ENCODE measurements around the gene C2.
"Not testable (repeated sequence)": the region's sequence is repeated elsewhere in the genome, so short reads cannot be mapped to it uniquely, and the experiment has no call there.

C2 gene

DNA sequence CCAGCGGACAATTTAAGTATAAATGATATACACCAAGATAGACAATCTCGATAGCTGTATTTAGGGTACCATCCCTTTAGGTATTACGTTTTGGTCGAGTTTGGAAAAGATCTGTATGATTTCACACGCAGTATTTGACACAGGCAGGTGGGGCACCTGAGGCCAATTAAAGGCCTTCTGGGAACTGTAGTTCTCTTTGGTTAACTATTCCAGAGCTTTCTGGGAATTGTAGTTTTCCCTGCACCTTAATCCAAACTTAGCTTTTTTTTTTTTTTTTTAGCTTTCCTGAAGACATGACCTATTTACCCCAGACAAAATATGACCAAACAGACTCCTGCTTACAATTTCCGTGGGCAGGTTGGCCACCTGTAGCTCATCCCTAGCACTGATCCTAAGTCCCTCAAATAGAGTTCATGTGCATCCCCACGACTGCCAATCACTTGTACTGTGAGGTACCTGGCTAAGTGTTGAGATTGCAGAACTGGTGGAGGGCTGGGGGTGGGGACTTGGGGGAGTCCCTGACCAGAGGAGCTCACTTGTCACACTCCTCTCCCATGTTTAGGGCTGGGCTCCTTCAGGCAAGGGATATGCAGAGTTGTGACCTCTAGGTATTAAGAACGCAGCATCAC is 29.0 kb upstream of the C2 start:
- no peak for DNase-seq (ENCODE audit: low read depth in 4 of 4, low spot score in 1 of 4)

DNA sequence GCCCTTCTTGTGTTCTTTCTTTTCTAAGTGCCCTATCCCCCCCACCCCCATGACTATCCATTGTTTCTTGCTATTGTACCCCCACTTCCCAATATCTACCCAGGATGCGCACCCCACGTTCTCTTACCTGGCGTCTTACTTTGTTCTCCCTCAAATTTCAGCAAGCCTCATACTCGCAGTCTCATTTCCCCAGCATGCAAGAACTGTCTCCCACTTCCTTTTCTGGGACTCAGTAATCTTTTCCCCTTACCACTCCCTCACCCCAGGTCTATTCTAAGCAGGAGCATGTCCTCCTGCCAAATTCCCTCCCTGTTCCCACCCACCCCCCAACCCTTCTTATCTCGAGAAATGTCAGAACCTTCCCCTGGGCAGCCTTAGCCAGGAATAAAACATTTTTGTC is 28.3 kb upstream of the C2 start:
- no peak for DNase-seq (ENCODE audit: low read depth in 4 of 4, low spot score in 1 of 4)

DNA sequence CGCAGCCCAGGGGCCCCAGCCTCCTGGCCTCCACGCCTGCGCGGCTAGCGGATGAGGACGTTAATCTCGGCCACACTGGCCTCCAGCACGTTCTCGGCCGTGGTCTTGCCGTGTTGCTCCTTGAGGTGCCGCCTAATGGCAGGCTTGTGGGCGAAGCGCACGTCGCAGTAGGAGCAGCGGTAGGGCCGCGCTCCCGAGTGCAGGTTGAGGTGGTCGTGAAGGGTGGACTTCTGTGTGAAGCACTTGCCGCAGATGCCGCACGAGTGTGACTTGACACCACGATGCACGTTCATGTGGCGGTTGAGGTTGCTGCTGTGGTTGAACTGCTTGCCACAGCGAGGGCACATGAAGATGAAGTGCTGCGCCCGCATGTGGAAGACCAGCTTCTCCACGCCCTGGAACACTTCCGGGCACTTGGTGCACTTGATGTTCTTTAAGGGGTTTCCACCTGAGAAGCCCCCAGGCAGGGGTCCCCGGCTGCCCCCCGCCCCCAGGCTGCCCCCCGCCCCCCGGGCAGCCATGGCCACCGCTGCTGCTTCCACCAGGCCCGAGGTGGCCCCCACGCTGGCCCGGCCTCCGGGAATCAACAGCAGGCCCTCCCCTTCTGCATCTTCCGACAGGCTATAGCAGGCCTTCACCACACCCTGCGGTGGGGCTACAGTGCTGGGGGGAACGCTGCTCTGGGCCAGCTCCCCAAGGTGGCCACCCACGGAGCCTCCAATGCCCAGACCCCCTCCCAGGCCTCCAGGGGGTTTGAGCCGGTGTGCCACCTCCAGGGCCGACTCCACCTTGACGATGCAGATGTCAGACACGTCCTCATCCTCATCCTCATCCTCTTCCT is 27.4 kb upstream of the C2 start:
- no peak for DNase-seq (ENCODE audit: low read depth in 4 of 4, low spot score in 1 of 4)

DNA sequence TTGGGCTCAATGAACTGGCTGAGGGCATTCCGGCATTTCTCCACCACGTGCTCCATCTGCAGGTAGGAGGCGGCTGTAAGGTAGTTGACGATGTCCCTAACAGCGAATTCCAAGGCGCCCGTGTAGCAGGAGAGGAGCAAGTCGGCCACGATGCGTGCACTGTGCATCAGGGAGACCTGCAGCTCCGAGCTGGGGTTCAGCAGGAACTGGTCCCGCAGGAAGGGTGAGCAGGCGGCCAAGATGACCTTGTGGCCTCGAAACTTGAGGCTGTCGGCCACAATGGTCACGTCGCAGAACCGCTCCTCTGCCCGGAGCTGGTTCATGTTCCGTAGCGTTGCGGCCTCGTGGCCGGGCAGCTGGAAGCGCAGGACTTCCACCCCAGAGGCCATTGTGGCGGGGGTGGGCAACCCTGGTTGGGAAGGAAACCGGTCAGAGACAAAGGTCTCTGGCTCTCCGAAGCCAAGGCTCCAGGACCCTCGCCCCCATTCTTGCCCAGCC is 26.6 kb upstream of the C2 start:
- DNase-seq (ENCODE audit: low read depth in 4 of 4, low spot score in 1 of 4) = no peak

DNA sequence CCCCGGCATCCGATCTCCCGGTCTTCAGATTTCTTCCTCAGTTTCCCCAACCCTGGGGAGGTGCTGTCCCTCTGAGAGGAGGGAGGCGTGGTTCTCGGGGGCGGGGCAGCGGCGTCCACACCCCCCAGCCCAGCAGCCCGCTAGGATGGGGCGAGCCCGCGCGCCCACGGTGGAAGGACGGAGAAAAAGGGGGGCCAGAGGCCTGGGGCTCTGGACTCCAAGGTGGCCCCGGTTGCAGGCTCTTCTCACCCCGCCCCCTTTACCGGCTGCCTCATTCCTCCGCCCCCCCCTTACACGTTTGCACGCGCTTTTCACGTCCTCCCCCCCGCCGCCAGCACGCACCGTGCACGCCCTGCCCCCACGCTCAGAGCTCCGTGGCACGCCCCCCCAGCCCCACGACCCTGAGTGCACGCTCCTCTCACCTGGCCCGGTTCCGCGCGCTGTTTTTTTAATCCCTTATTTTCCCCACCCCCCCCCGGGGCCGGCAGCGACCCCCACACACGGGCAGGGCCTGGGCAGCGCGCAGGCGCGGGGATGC is 26.0 kb upstream of the C2 start:
- DNase-seq (ENCODE audit: low read depth in 4 of 4, low spot score in 1 of 4) = peak; percentile 42 to 57 (median 50)

DNA sequence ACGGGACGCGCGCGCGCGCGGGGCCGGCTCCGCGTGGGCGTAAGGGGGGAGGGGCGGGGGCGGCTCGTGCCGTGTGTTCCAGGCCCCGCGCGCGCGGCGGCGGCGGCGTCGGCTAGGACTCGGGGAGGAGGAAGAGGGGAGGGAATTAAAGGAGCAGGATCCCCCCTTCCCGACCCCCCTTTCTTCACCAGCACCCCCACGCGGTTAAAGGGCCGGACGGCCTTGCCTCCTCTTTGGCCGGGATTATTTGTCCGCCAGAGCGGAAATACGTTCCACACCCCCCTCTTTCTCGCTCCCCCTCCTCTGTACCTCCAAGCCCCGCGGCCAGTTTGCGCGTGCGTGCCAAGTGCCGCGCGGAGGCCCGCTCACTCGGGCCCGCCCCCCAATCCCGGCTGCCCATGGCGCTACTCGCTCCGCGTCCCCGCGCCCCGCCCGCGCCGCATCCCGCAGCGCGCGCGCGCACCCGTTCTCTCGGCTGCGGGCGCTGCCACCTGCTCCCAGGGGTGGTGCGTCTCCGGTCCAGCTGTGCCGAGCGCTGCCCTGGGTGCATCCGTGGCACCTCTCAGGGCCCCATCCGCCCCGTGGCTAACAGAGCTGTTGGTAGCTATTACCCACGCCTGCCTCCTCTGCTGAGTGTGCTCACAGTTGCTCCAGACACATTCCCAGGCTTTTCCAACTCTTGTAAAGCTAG is 25.4 kb upstream of the C2 start, which contains the start of gene ZBTB12:
Gene ZBTB12 (minus strand): TSS at position 134 of the 691 bp plus-strand sequence. CDS start 781 bp downstream, outside the sequence.
- peak; percentile 55 to 84 (median 72) for DNase-seq (ENCODE audit: low read depth in 4 of 4, low spot score in 1 of 4)

DNA sequence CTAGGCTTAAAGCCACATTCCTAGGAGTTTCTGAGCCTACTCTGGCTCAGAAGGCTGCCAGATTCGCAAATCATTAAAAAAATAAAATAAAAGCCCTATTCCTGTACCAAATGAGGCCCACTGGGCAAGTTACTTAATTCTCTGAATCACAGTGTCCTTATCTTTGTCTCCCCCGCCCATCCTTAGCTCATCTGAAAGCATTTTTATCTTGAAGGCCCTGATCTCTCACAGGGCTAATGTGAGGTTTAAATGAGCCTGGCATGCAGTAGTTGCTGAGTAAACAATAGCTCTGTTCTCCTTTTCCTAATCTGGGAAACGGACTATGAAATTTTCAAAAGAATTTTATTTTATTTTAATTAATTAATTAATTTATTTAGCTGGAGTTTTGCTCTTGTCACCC is 23.6 kb upstream of the C2 start:
- no peak for DNase-seq (ENCODE audit: low read depth in 4 of 4, low spot score in 1 of 4)

DNA sequence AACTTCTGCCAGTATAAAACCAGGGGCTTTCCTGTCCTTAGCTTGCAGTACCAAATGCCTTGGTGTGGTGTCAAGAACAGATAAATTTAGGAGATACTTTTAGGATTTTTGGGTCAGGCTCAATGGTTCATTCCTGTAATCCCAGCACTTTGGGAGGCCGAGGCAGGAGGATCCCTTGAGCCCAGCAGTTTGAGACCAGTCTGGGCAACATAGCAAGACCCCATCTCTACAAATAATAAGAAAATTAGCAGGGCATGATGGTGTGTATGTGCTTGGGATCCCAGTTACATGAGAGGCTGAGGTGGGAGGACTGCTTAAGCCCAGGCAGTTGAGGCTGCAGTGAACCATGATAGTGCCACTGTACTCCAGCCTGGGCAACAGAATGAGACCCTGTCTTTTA is 22.5 kb upstream of the C2 start:
- no peak for DNase-seq (ENCODE audit: low read depth in 4 of 4, low spot score in 1 of 4)

DNA sequence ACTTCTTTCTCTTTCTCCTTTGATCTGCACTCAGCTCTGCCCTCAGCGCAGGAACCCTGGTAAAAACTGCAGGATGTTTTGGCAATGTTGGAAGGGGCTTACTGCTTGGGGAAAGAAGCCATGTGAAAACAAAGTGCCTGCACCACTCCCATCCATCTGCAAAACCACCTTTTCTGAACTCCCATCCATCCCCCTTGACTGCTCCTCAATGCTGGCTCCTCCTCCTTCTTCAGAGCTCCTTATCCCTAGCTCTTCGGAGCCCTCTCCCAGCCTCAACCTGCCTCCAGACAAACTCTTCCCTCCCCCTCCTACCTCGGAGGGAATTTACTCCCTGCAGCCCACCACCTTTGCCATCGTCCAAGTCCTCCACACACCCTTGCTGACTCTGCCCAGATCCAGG is 21.4 kb upstream of the C2 start:
- DNase-seq (ENCODE audit: low read depth in 4 of 4, low spot score in 1 of 4) = no peak

DNA sequence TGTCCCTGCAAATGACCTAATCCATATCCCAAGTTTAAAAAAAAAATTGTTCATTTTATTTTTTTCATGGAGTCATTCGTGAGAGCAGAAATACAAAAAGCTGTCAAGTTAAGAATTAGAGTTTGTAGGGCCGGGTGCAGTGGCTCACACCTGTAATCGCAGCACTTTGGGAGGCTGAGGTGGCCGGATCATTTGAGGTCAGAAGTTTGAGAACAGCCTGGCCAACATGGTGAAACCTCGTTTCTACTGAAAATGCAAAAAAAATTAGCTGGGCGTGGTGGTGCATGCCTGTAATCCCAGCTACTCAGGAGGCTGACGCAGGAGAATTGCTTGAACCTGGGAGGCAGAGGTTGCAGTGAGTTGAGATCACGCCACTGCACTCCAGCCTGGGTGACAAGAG is 20.8 kb upstream of the C2 start:
- DNase-seq (ENCODE audit: low read depth in 4 of 4, low spot score in 1 of 4) = not testable (repeated sequence)

DNA sequence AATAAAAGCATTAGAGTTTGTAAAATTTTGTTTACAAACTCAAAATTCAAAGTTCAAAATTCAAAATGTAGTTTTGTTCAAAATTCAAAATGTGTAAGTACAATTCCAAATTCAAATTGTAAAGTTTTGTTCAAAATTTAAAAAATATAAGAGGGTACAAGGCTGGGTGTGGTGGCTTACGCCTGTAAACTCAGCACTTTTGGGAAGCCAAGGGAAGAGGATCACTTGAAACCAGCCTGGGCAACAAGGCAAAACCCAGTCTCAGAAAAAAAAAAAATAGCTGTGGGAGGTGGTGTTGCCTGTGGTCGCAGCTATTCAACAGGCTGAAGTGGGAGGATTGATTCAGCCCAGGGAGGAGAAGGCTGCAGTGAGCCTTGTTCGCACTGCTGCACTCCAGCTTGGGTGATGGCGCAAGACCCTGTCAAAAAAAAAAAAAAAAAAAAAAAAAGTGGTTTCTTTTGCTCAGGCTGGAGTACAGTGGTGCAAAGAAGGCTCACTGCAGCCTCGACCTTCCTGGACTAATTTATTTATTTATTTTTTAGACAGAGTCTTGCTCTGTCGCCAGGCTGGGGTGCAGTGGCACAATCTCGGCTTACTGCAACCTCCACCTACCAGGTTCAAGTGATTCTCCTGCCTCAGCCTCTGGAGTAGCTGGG is 20.2 kb upstream of the C2 start:
- no peak for DNase-seq (ENCODE audit: low read depth in 4 of 4, low spot score in 1 of 4)

DNA sequence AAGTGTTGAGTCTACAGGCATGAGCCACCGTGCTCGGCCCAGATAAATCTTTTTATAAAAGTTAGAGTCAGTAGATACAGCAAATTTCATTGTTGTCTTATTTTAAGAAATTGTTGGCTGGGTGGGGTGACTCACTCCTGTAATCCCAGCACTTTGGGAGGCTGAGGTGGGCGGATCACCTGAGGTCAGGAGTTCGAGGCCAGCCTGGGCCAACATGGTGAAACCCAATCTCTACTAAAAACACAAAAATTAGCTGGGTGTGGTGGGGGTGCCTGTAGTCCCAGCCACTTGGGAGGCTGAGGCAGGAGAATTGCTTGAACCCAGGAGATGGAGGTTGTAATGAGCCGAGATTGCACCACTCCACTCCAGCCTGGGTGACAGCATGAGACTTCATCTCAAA is 19.3 kb upstream of the C2 start:
- not testable (repeated sequence) for DNase-seq (ENCODE audit: low read depth in 4 of 4, low spot score in 1 of 4)

DNA sequence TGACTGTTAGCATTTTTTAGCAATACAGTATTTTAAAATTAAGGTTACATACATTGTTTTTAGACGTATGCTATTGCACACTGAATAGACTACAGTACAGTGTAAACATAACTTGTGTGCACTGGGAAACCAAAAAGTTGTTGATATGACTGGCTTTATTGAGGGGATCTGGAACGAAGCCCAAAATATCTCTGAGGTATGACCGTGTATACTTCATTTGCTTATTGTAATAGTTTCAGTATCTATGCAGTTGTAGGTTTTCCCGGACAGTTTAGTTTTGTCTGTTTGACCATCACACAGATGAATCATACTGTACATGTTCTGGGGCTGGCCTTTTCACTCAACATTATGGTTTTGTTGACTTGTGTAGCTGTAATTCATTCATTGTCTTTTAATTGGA is 18.7 kb upstream of the C2 start:
- DNase-seq (ENCODE audit: low read depth in 4 of 4, low spot score in 1 of 4) = no peak

DNA sequence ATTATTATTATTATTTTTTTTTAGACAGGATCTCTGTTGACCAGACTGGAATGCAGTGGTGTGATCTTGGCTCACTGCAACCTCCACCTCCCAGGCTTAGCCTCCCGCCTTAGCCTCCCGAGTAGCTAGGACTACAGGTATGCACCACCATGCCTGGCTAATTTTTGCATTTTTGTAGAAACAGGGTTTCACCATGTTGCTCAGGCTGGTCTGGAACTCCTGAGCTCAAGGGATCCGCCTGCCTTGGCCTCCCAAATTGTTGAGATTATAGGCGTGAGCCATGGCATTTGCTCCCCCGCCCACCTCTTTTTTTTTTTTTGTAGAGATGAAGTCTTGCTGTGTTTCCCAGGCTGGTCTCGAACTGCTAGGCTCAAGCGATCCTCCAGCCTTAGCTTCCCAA is 18.2 kb upstream of the C2 start:
- not testable (repeated sequence) for DNase-seq (ENCODE audit: low read depth in 4 of 4, low spot score in 1 of 4)

DNA sequence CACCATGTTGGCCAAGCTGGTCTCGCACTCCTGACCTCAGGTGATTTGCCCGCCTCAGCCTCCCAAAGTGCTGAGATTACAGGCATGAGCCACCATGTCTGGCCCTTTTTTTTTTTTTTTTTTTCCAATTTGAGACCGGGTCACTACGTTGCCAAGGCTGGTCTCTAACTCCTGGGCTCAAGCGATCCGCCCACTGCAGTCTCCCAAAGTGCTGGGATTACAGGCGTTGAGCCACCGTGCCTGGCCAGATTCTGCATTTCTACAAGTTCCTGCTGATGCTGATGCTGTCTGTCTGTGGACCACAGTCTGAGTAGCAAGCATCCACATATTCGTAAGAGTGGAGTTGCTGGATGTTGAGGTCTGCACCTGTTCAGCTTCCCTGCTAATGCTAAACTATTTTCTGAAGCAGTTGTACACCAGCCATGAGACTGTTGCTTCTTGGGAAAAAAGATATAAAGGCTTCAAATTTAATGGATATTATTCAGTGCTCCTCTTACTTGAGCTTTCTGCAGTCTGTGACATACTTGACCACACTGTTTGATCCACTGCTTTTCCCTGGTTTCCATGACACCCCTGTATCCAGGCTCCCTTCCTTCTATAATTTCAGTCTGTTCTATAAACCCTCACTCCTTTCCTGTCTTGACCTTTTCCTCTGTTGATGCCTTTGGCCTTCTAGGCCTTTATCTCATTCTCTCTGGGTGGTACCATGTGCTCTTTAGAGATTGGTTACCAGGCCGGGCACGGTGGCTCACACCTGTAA is 15.5 kb upstream of the C2 start:
- DNase-seq (ENCODE audit: low read depth in 4 of 4, low spot score in 1 of 4) = no peak

DNA sequence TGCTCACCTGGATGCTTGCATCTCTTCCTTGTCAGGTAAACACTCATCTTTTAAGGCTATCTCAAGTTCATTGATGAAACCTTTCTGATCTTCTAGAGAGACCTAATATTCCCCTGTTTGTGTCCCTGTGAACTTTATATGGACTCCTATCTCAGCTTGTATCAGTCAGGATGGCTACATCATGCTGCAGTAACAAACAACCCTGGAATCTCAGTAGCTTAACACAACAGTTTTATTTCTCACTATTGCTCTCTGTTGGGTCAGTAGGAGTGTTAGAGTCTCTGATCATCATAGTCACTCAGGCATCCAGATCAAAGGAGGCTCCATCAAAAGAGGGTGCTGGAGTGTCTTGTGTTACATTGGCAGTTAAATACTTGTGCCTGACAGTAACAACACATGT is 12.2 kb upstream of the C2 start:
- DNase-seq (ENCODE audit: low read depth in 4 of 4, low spot score in 1 of 4) = no peak

DNA sequence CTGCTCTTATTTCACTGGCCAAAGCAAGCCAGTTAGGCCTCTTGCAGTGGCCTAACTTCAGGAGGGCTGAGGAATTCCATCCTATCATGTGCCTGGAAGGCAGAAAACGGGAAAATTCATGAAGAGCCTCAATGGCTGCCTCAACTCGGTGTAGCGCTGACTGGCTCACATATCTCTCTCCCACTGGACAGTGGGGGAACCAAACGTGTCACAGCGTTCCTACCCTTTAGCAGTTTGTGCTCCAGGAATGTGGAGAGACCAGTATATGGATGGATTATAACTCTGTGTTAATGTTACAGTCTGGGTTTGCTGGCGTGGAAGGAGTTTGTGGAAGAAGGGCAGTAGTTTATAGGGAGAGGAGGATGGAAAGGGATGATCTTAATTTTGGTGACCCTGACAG is 11.8 kb upstream of the C2 start:
- no peak for DNase-seq (ENCODE audit: low read depth in 4 of 4, low spot score in 1 of 4)

DNA sequence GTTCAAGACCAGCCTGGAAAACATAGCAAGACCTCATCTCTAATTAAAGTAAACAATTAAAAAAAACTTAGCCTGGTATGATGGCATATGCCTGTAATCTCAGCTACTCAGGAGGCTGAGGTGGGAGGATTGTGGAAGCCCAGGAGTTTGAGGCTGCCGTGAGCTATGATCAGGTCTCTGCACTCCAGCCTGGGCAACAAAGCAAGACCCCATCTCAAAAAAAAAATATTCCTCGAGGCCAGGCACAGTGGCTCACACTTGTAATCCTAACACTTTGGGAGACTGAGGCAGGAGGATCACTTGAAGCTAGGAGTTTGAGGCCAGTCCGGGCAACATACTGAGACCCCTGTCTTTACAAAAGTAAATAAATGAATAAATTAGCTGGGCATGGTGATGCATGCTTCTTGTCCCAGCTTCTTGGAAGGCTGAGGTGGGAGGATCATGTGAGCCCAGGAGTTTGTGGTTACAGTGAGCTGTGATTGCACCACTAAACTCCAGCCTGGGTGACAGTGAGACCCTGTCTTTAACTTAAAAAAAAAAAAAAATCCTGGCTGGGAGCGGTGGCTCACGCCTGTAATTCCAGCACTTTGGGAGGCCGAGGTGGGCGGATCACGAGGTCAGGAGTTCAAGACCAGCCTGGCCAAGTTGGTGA is 9.3 kb upstream of the C2 start:
- DNase-seq (ENCODE audit: low read depth in 4 of 4, low spot score in 1 of 4) = no peak

DNA sequence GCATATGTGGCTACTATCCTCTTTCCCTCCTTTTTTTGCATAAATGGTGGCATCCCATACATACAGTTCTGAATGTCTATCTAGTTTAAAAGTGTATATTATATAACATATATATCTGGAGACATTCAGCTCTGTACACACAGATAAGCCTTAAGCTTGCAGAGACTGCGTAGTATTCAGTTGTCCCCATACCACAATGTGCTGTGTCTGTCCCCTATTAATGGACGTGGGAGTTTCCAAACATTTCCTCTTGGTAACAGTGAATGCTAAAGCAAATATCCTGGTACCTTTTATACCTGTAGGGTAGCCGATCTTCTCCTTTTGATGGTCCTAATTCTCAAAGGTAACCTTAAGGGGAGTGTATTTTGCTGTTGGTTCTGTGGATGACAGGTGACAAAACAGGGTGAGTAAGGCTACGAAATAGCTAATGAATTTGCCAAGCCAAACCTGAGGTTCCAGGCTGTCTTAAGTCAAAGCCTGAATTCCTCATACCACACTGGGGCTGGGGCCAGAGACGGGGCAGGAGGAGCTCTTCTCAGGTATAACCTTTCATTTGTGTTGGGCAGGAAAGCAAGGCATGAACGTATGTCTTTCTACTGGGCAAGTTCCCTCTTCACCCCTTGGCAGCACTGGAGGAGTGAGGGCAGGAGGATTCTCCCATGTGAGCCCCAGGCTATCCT is 7.8 kb upstream of the C2 start:
- DNase-seq (ENCODE audit: low read depth in 4 of 4, low spot score in 1 of 4) = no peak
